MM.1S (cell line): ENCODE measurements around the gene CSRP2.
A peak's percentile ranks its signal among the peaks of the same experiment; 100 is the strongest.

ENCODE experiments used
- DNase-seq: peaks from one replicate; pipeline ENCODE4 v3.0.0-alpha.2; 2015
- H2AFZ ChIP-seq: fragments of 300-600 bp; sonication (generic); 2 replicates; pipeline ENCODE4 v1.6.0; 2016; ENCODE audit warnings: antibody characterized with exemption, low read length
- H3F3A ChIP-seq: fragments of 300-600 bp; sonication (generic); 2 replicates; pipeline ENCODE4 v1.6.1; 2016; ENCODE audit warnings: mild to moderate bottlenecking, antibody characterized with exemption, low read length, moderate library complexity, mixed read lengths; ENCODE audit not compliant: insufficient read depth
- H3K27ac ChIP-seq: fragments of 300-600 bp; sonication (generic); 2 replicates; pipeline ENCODE4 v1.5.1; 2016; ENCODE audit warnings: mild to moderate bottlenecking, low read length
- H3K27me3 ChIP-seq: fragments of 300-600 bp; sonication (generic); replicated peaks from 2 replicates; pipeline ENCODE4 v1.6.0; 2016; ENCODE audit warnings: low read length; ENCODE audit not compliant: insufficient read depth
- H3K36me3 ChIP-seq: fragments of 300-600 bp; sonication (generic); replicated peaks from 2 replicates; pipeline ENCODE4 v1.6.1; 2016; ENCODE audit warnings: mild to moderate bottlenecking, low read length, mixed read lengths; ENCODE audit not compliant: insufficient read depth
- H3K4me1 ChIP-seq: fragments of 300-600 bp; sonication (generic); 2 replicates; pipeline ENCODE4 v1.6.1; 2016; ENCODE audit warnings: low read length, mixed read lengths
- H3K4me2 ChIP-seq: fragments of 300-600 bp; sonication (generic); 2 replicates; pipeline ENCODE4 v1.6.0; 2016; ENCODE audit warnings: low read depth, low read length
- H3K4me3 ChIP-seq: fragments of 300-600 bp; sonication (generic); 2 replicates; pipeline ENCODE4 v1.5.1; 2016; ENCODE audit warnings: low read length, mixed read lengths
- H3K79me2 ChIP-seq: fragments of 300-600 bp; sonication (generic); 2 replicates; pipeline ENCODE4 v1.6.1; 2016; ENCODE audit warnings: mixed run types, low read length, mixed read lengths
- H3K9ac ChIP-seq: fragments of 300-600 bp; sonication (generic); 2 replicates; pipeline ENCODE4 v1.6.1; 2016; ENCODE audit warnings: low read length, mixed read lengths
- H3K9me2 ChIP-seq: fragments of 300-600 bp; sonication (generic); replicated peaks from 2 replicates; pipeline ENCODE4 v1.6.1; 2016; ENCODE audit warnings: mild to moderate bottlenecking, low read length, mixed read lengths; ENCODE audit not compliant: insufficient read depth
- H3K9me3 ChIP-seq: fragments of 300-600 bp; sonication (generic); replicated peaks from 2 replicates; pipeline ENCODE4 v1.6.1; 2016; ENCODE audit warnings: mild to moderate bottlenecking, low read length, mixed read lengths; ENCODE audit not compliant: insufficient read depth
- H4K20me1 ChIP-seq: fragments of 300-600 bp; sonication (generic); 2 replicates; pipeline ENCODE4 v1.6.1; 2016; ENCODE audit warnings: mild to moderate bottlenecking, low read length, moderate library complexity, mixed read lengths; ENCODE audit not compliant: insufficient read depth
- EZH2 ChIP-seq: fragments of 300-600 bp; sonication (generic); optimal IDR thresholded peaks from 2 replicates; pipeline ENCODE3; 2017; ENCODE audit warnings: low read depth, mild to moderate bottlenecking, antibody characterized with exemption, low read length, mixed read lengths
- EZH2phosphoT487 ChIP-seq: fragments of 300-600 bp; sonication (generic); IDR thresholded peaks from 2 replicates; pipeline ENCODE4 v1.6.1; 2018; ENCODE audit warnings: antibody characterized with exemption, low read length
- TF ChIP-seq, protein P1 (sequence below): fragments of 300-600 bp; sonication (generic); IDR thresholded peaks from 2 replicates; pipeline ENCODE4 v1.5.1; 2016; ENCODE audit warnings: antibody characterized with exemption, low read length, mixed read lengths

Gene CSRP2

DNA sequence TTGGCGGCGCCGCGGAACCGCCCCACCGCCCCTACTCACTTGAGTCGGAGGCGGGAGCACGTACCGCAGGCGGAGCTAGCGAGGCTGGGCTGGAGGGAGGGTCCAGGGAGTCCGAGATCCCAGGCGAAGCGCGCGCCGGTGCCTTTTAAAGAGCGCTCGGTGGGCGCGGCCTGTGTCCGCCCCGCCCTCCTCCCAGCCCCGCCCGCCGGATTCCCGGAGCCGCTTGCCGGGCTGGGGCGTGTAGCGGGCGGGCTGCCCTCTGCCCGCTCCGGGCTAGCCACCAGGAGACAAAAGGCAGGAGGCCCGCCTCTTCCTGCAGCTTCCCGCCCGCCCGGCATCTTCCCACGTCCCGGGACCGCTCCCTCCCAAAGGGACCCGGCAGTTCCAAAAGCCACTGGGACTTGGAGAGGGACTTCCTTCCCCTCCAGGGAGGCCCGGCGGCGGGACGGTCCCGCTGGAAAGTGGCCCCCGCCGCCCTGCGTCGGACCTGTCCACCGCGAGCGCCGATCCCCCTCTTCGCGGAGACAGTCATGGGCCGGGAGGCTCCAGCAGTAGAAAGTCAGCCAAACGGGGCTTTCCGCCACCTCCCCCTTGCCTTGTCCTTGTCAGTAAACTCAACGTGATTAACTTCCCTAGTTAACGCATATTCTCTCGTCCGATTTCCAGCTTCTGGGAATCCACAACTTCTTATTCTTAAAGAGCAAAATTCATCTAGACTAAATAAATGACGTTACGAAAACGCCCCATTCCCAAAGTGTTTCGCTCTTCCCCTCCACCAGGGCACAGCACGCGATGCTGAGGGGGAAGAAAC lies at the start of gene CSRP2:
TSS of gene CSRP2 (minus strand) at position 121 of the 811 bp plus-strand sequence. CDS start 12,759 bp downstream, outside the sequence.
- Histone ChIP-seq H3K9me2 (no peaks in the 10 kb centered on the region), H3K9me3 (no peaks in the 10 kb centered on the region), H3K4me2 (peak within 1 kb of the TSS; percentile 93), H3K4me1 (no peaks in the 10 kb centered on the region), H3K27ac (no peak within 1 kb of the TSS), H4K20me1 (no peaks in the 10 kb centered on the region), H3F3A (peaks cover 11% of the 10 kb centered on the region; the same call in 1 of the 2 replicates), H3K9ac (peak within 1 kb of the TSS; percentile 44; the same call in 1 of the 2 replicates), H3K79me2 (no peaks in the 10 kb centered on the region), H2AFZ (peak within 1 kb of the TSS; percentile 98), H3K36me3 (no peaks in the 10 kb centered on the region), H3K4me3 (peak within 1 kb of the TSS; percentile 85), H3K27me3 (no peaks in the 10 kb centered on the region)
- DNase-seq: peak; percentile 87
- TF ChIP-seq EZH2 (no peak), EZH2phosphoT487 (no peak)
- TF ChIP-seq, protein P1, sequence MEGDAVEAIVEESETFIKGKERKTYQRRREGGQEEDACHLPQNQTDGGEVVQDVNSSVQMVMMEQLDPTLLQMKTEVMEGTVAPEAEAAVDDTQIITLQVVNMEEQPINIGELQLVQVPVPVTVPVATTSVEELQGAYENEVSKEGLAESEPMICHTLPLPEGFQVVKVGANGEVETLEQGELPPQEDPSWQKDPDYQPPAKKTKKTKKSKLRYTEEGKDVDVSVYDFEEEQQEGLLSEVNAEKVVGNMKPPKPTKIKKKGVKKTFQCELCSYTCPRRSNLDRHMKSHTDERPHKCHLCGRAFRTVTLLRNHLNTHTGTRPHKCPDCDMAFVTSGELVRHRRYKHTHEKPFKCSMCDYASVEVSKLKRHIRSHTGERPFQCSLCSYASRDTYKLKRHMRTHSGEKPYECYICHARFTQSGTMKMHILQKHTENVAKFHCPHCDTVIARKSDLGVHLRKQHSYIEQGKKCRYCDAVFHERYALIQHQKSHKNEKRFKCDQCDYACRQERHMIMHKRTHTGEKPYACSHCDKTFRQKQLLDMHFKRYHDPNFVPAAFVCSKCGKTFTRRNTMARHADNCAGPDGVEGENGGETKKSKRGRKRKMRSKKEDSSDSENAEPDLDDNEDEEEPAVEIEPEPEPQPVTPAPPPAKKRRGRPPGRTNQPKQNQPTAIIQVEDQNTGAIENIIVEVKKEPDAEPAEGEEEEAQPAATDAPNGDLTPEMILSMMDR: no peak

GRCh38 chr12:76927170-76927784 lies 48.5 kb upstream of the CSRP2 start:
- TF ChIP-seq EZH2: no peak
- no peak for TF ChIP-seq EZH2phosphoT487
- TF ChIP-seq, protein P1: peak; percentile 53
- Histone ChIP-seq H3K27ac (no peak overlapping the region), H3K4me3 (no peak overlapping the region), H3K27me3 (no peaks in the 10 kb centered on the region), H3K4me2 (no peak overlapping the region), H2AFZ (no peak overlapping the region), H3K79me2 (no peaks in the 10 kb centered on the region), H3K4me1 (no peaks in the 10 kb centered on the region), H3F3A (no peaks in the 10 kb centered on the region), H3K9me2 (no peaks in the 10 kb centered on the region), H3K9ac (no peak overlapping the region), H4K20me1 (no peaks in the 10 kb centered on the region), H3K36me3 (no peaks in the 10 kb centered on the region), H3K9me3 (no peaks in the 10 kb centered on the region)
- peak; percentile 21 for DNase-seq

DNA sequence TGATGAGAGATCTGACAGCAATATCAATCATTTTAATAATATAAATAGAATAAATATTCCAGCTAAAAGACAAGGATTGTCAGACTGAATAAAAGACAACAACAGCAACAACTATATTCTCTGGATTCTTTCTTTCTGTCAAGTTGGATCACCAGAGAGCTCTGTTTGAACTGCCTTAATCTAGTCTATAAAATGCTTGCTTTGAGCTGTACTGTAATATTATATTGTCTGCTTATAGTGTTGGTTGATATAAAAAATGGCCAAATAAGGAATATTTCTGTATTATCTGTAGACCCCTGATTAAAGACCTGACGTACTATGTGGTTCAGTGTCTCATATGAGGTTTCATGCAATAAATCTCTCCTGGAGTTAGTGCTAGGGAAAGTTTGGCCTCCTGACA lies 46.3 kb upstream of the CSRP2 start:
- Histone ChIP-seq H3K9me2 (no peaks in the 10 kb centered on the region), H2AFZ (no peak overlapping the region), H3K36me3 (no peaks in the 10 kb centered on the region), H3K79me2 (no peaks in the 10 kb centered on the region), H3K27ac (no peak overlapping the region), H3K9me3 (no peaks in the 10 kb centered on the region), H3K4me3 (no peak overlapping the region), H3K27me3 (no peaks in the 10 kb centered on the region), H3F3A (no peaks in the 10 kb centered on the region), H4K20me1 (no peaks in the 10 kb centered on the region), H3K4me2 (no peak overlapping the region), H3K9ac (no peak overlapping the region), H3K4me1 (no peaks in the 10 kb centered on the region)
- no peak for DNase-seq
- TF ChIP-seq EZH2: no peak
- TF ChIP-seq, protein P1: no peak
- no peak for TF ChIP-seq EZH2phosphoT487
